Endodermal cell (in vitro differentiated cells): ENCODE data around the gene PSMG3. TPM values are rescaled to one million over a fixed set of nuclear protein-coding genes. Genes with fewer than 3 reads are reported as not detected.

ENCODE experiments used
- DNase-seq: peaks from one replicate; pipeline ENCODE4 v3.0.0-alpha.2; 2017
- H3K27ac ChIP-seq: 2 replicates; pipeline ENCODE4 v1.5.1; 2013; ENCODE audit warnings: mild to moderate bottlenecking, low read depth, low read length, moderate library complexity
- H3K27me3 ChIP-seq: 2 replicates; pipeline ENCODE4 v1.6.1; 2013; ENCODE audit warnings: mild to moderate bottlenecking, low read length, moderate library complexity; ENCODE audit not compliant: insufficient read depth, control insufficient read depth, poor library complexity, severe bottlenecking
- H3K36me3 ChIP-seq: 2 replicates; pipeline ENCODE4 v1.7.0; 2013; ENCODE audit warnings: mild to moderate bottlenecking, low read length, moderate library complexity; ENCODE audit not compliant: control insufficient read depth, insufficient read depth
- H3K4me1 ChIP-seq: one replicate; pipeline ENCODE4 v1.7.0; 2013; ENCODE audit warnings: low read length; ENCODE audit not compliant: control insufficient read depth, insufficient read depth
- H3K4me3 ChIP-seq: 2 replicates; pipeline ENCODE4 v1.5.1; 2013; ENCODE audit warnings: mild to moderate bottlenecking, low read length, moderate library complexity
- H3K9ac ChIP-seq: 2 replicates; pipeline ENCODE4 v1.6.1; 2013; ENCODE audit warnings: mild to moderate bottlenecking, low read length, moderate library complexity; ENCODE audit not compliant: poor library complexity, severe bottlenecking; ENCODE audit errors: extremely low read depth
- H3K9me3 ChIP-seq: 2 replicates; pipeline ENCODE4 v1.6.1; 2013; ENCODE audit warnings: mild to moderate bottlenecking, low read length, moderate library complexity; ENCODE audit not compliant: control insufficient read depth
- H3K27ac Mint-ChIP-seq: 2 replicates; pipeline ENCODE4 v1.8.0; 2020; ENCODE audit warnings: mixed read lengths
- H3K27me3 Mint-ChIP-seq: 2 replicates; pipeline ENCODE4 v1.8.0; 2021; ENCODE audit warnings: mild to moderate bottlenecking, mixed read lengths; ENCODE audit not compliant: insufficient read depth
- H3K36me3 Mint-ChIP-seq: 2 replicates; pipeline ENCODE4 v1.8.0; 2020; ENCODE audit warnings: low read depth, mixed read lengths
- H3K4me1 Mint-ChIP-seq: 2 replicates; pipeline ENCODE4 v1.8.0; 2020; ENCODE audit warnings: mixed read lengths
- H3K4me3 Mint-ChIP-seq: 2 replicates; pipeline ENCODE4 v1.8.0; 2020; ENCODE audit warnings: mild to moderate bottlenecking, moderate library complexity, mixed read lengths
- H3K9me3 Mint-ChIP-seq: 2 replicates; pipeline ENCODE4 v1.8.0; 2020; ENCODE audit warnings: mild to moderate bottlenecking, mixed read lengths
- CTCF ChIP-seq: fragments of 200-600 bp; sonication (generic); conservative IDR thresholded peaks from 2 replicates; pipeline ENCODE4 v1.5.0; 2021; ENCODE audit warnings: antibody characterized with exemption, mild to moderate bottlenecking
- WGBS, 2 experiments: methylation state at CpG; one replicate each; pipeline versions ENCODE4 v1.1.5 to v1.1.7; 2013; ENCODE audit warnings: missing lambda C conversion rate in 2 of 2, mixed read lengths in 1 of 2; ENCODE audit not compliant: insufficient coverage in 1 of 2, insufficient read length in 1 of 2; 5-methylcytosine and 5-hydroxymethylcytosine counted together
- total RNA-seq, 2 donors: library from RNA; stranded (reverse); fragmentation: NEBNext Ultra II Directional in 1 of 2; extraction: Animal tissue kit (Norgen Biotek cat#: 25700) in 1 of 2; gene quantifications; 2 replicates in 1 of 2; 3 replicates in 1 of 2; pipeline ENCODE4 v1.2.1, GENCODE V29; 2021

PSMG3 gene
- total RNA-seq, 2 donors from 2014 or later = 30.1 to 44.3 TPM

- Mint-ChIP-seq H3K36me3 (peaks cover 2% of the 10 kb centered on the region), H3K27me3 (no peaks in the 10 kb centered on the region), H3K27ac (peak overlapping the region; percentile 87), H3K4me1 (peaks cover 18% of the 10 kb centered on the region), H3K9me3 (no peaks in the 10 kb centered on the region), H3K4me3 (no peak overlapping the region)
- Histone ChIP-seq H3K9me3 (no peaks in the 10 kb centered on the region), H3K27ac (peak overlapping the region; percentile 99), H3K4me1 (peaks cover 11% of the 10 kb centered on the region), H3K9ac (peak overlapping the region; percentile 77), H3K36me3 (no peaks in the 10 kb centered on the region), H3K27me3 (no peaks in the 10 kb centered on the region), H3K4me3 (no peak overlapping the region)
- TF ChIP-seq CTCF = no peak
- DNase-seq = peak; percentile 94
- WGBS, 2 experiments = 41 to 52% methylated on average over 27 to 52 of the region's 52 CpGs
These were observed 32.9 kb downstream of the PSMG3 start for GRCh38 chr7:1536743-1537534.

GRCh38 chr7:1536455-1536742, 33.4 kb downstream of the PSMG3 start:
- Histone ChIP-seq H3K9ac (no peak overlapping the region), H3K36me3 (no peaks in the 10 kb centered on the region), H3K4me3 (no peak overlapping the region), H3K4me1 (peaks cover 11% of the 10 kb centered on the region), H3K27ac (peak overlapping the region; percentile 99), H3K9me3 (no peaks in the 10 kb centered on the region), H3K27me3 (no peaks in the 10 kb centered on the region)
- H3K36me3 Mint-ChIP-seq = peaks cover 2% of the 10 kb centered on the region
- peak overlapping the region; percentile 80 for H3K27ac Mint-ChIP-seq
- no peak for TF ChIP-seq CTCF
- H3K27me3 Mint-ChIP-seq = no peaks in the 10 kb centered on the region
- H3K4me3 Mint-ChIP-seq = no peak overlapping the region
- WGBS, 2 experiments = 85 to 89% methylated on average over 6 to 7 of the region's 7 CpGs
- H3K4me1 Mint-ChIP-seq = peaks cover 21% of the 10 kb centered on the region
- DNase-seq = no peak
- no peaks in the 10 kb centered on the region for H3K9me3 Mint-ChIP-seq

- no peaks in the 10 kb centered on the region for H3K36me3 ChIP-seq
- H3K4me3 Mint-ChIP-seq = no peak overlapping the region
- no peaks in the 10 kb centered on the region for H3K27me3 Mint-ChIP-seq
- DNase-seq = peak; percentile 65
- WGBS, 2 experiments = 89 to 91% methylated on average over 42 of the region's 42 CpGs
- peak; percentile 17 for TF ChIP-seq CTCF
- H3K9me3 ChIP-seq = no peaks in the 10 kb centered on the region
- peaks cover 11% of the 10 kb centered on the region for H3K4me1 ChIP-seq
- H3K4me3 ChIP-seq = no peak overlapping the region
- H3K27ac ChIP-seq = peak overlapping the region; percentile 99
- H3K9ac ChIP-seq = no peak overlapping the region
- peaks cover 2% of the 10 kb centered on the region for H3K36me3 Mint-ChIP-seq
- no peaks in the 10 kb centered on the region for H3K9me3 Mint-ChIP-seq
- H3K4me1 Mint-ChIP-seq = peaks cover 21% of the 10 kb centered on the region
- H3K27me3 ChIP-seq = no peaks in the 10 kb centered on the region
- H3K27ac Mint-ChIP-seq = peak overlapping the region; percentile 80
These were observed 34.0 kb downstream of the PSMG3 start for GRCh38 chr7:1535701-1536454.
